NCI-H146 (cell line): ENCODE results near the gene DYNC1LI2.

Source experiments
- DNase-seq: peaks from one replicate; lab custom pipeline; 2025; lab: John Stamatoyannopoulos, UW

The DYNC1LI2 gene

GRCh38 chr16:66740010-66740409, 11.4 kb downstream of the DYNC1LI2 start:
- DNase-seq, result peak; percentile 1

DNA sequence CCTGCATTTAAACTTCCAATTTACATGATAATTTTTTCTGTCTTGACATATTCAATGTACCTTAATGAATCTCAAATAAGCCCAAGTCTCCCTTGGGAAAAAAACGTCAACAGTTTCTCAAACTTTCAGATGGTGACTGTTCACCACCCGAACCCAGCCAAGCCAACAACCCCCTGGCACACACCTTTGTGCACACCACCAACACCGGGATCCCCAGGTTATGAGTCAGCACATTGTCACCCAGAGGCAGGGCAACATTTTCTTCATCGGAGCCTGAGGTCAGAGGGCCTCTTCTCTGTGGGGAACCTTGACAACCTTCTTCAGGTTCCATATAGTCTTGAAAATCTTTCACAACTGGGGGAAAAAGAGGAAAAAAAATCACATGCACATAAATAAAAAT, 15.5 kb downstream of the DYNC1LI2 start:
- no peak for DNase-seq

DNA sequence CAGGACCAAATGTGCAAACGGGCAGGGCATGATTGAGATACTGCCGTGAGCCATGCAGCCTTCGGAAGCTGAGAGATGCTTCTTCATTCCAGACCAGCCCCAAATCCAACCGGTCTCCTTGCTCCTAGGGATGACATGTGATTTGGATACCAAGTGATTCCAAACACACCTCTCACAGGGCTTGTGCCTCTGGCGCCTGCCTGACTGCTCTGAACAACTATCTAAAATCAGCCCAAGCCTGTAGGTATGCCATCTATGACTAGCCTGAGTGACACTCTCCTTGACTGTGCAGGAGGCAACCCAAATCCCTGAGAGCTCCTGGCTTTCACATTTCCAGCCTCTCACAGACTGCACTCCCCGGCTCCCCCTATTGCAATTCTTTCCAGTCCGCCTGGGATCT, 20.3 kb downstream of the DYNC1LI2 start:
- no peak for DNase-seq

DNA sequence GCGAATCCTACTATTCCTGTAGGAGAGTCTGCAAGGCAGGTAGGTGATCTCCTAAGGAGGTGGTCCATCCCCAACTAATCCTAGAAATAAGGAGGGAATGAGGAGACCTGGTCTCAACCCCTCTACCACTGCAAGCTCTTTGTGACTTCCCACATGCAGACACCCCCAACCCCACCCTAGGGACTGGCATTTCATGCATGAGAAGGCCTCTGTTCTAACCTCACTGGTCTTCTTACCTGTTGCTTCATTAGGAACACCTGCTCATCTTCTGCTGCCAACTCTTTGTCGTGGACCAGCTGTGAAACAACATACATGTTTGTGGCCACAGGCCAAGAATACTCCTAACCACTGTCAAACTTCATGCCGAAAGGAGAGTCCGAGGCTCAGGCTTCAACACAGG, 22.6 kb downstream of the DYNC1LI2 start:
- no peak for DNase-seq

DNA sequence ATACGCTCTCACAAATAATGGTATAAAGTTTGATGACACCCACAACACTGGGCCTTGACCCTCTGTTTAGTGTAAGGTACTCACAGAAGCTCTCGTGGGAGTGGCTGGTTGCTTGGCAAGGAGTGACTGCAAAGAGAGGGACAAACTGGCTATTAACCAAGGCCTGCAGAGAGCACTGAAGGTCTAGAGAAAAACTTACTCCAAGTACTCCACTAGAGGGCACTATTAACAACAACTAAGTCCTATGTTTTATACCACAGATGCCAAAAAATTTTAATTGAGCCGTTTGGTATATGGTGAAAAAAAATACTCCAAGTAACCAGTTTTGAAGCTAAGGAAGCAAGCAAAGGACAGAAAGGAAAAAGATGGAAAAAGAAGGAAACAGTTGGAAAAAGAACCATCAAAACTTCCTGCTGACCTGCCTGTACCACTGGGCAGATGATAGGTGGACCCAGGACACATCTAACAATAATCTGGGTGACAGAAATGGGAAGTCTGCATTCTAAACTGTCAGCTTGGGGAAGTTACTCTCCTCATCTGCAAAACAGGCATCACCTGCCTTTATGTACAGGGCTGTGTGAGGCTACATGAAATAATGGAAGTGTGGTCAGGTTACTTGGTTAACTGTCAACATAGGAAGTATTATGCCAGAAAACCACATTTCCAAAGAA, 23.2 kb downstream of the DYNC1LI2 start:
- peak; percentile 49 for DNase-seq

- no peak for DNase-seq
Observed at GRCh38 chr16:66720766-66721165, 30.6 kb downstream of the DYNC1LI2 start.

- DNase-seq, result no peak
Observed at GRCh38 chr16:66719246-66719645, 32.2 kb downstream of the DYNC1LI2 start.

DNA sequence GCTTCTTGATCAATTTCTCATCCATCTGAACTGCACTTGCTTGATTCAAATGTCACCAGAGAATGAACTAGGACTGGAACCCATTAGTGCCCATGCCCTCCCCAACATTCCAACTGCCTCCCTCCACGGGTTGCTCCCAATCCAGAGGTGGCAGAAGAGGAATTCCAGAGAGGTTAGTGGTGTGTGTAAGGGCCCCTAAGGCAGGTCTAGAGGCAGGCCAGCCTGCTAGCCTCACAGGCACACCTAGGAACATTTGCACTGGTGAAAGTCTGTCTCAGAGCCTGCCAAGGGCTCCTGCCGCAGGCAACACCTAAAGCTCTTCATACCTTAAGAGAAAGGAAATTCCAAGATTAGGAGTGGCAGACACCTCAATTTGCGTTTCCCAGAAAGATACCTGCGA, 33.6 kb downstream of the DYNC1LI2 start:
- no peak for DNase-seq

DNA sequence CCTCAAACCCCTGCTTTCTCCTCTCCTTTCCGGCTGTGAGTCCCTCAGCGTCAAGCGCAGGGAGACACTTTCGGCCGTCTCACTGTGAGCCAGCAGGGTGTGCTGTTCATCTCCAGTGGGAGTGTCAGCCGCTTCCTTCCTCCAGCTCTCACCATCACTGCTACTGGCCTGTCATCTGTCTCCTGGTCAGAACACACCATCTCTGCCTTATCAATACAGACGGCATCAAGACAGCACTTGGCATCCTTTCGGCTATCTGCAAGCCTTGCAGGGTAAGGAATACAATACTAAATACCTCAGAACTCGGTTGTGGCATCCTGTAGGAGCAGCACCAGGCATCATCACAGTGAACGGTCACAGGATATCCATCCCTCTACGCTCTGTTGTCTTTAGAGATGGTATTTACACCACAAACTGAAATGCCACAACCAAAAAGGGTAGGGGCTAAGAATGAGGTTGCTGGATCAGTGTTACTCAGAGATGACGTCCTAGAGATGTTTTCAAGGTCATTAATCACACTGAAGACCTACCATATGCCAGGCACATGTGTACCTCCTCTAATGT, 34.2 kb downstream of the DYNC1LI2 start:
- no peak for DNase-seq

- DNase-seq, result peak; percentile 51
Observed at GRCh38 chr16:66714654-66715307, 36.6 kb downstream of the DYNC1LI2 start.

- no peak for DNase-seq
Observed at GRCh38 chr16:66714062-66714461, 37.3 kb downstream of the DYNC1LI2 start.

DNA sequence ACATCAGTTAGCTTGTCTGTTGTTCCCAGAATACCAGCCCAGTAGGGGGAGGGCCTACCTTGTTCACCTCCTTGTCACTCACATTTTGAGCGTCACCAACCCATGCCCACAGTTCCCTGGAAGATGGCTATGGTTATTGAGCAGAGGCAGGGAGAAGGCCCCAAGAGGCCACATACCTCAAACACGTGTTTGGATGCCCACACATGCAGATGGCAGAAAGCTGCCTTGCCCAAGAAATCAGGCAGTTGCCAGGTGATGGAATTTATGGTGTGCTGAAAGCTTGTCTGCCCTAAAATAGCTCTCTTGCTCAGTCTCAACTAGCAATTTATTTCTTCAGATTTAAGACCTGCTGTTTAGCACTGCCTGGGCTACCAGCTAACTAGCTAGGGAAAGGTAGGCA, 38.3 kb downstream of the DYNC1LI2 start:
- no peak for DNase-seq

DNA sequence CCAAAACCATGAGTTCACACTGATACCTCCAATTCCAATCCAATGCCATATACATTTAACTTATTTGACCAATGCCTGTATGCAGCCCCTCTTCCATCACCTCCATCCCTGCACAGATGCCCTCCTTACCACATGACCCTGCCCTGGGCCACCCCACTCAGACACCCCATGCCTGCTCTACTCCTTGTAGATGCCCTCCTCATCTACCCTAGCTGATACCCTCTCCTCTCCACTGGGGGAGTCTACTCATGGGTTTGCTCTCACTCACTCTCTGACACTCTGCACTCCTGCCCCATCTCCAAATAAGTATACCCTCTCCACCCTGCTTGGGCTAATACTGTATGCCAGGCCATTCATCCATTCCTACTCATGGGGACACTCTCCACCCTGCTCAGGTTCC, 38.9 kb downstream of the DYNC1LI2 start:
- no peak for DNase-seq

DNA sequence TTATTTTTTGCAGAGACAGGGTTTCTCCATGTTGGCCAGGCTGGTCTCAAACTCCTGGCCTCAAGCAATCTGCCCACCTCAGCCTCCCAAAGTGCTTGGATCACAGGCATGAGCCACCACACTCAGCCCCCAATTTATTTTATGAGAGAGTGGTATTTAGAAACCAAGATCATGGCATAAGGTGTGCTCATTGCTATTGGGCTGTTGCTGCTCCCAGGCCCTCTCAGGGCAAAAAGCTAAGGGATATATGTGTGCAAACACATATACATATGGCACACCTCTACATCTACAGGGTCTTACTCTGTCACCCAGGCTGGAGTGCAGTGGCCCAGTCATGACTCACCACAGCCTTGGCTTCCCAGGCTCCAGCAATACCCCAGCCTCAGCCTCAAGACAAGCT, 39.8 kb downstream of the DYNC1LI2 start:
- DNase-seq, result no peak

- no peak for DNase-seq
Observed at GRCh38 chr16:66706506-66706880, 44.9 kb downstream of the DYNC1LI2 start.

DNA sequence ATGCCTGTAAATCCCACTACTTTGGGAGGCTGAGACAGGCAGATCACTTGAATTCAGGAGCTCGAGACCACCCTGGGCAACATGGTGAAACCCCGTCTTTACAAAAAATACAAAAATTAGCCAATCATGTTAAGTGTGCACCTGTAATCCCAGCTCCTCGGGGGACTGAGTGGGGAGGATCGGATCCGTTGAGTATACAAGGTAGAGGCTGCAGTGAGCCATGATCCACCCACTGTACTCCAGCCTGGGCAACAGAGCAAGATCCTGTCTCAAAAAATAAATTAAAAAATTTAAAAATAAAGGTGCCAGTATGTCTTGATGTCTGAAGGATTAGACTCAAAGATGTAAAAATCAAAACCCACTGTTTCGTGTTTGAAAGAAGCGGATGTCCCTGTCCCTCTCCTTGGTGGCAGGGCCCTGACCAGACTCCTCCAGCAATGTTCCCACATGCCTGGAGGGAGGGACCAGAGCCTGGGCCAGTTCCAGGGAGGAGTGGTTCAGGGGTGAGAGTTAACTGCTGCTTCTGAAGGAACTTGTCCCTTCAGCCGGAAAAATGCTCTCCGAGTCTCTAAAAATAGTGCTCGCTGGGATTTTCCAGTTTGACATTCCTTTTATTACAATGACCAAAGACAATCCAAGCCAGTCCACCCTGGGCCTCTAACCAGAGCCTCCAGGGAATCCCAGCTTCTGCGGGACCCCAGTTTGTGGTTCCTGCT, 45.5 kb downstream of the DYNC1LI2 start:
- no peak for DNase-seq

DNA sequence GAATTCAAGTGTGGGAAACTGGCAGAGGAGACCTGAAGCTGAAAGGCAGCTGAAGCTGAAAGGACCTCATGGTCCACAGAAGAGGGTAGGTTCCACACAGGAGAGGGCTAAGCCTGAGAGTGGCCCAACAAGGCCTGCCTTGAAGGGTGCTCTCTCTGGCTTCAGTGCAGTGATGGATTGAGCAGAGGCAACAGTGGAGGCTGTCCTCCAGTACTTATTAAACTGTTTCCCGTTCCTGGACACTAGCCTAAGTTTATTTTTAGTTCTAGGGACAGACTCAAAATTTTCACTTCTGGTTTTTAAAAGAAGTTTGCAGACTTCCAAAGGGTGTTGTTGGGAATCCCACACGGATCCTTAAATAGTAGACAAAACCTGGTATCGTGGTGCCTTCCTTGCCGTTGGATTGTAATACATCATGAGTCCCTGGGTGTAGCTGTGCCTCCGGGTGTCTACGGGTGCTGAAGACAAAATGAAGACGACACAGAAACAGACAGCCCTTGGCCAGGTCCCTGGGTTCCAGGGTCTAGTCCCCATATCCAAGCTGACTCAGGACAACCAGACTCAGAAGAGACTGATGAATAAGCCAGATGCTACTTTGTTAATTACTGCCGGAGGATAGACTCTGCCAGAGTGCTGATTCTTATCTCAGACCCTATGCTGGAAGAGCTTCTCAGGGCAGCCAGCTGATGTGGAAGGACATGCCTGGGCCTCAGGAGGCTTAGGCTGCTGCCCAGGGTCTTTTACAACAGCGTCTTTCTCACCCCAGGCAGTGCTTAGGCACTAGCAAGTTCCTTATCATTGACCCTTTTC, 47.8 kb downstream of the DYNC1LI2 start:
- no peak for DNase-seq

DNA sequence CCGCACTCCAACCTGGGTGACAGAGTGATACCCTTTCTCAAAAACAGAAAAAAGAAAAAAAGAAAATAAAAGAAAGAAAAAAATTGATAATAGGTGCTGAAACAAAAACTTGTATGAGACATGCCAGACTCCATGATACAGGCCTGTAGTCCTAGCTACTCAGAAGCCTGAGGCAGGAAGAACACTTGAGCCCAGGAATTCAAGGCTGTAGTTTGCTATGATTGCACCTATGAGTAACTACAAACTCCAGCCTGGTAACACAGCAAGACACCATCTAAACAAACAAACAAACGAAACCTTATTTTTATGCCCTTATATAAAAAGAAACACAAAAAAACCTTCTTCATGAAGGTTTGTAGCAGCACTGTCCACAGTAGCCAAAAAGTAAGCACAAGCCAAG, 49.9 kb downstream of the DYNC1LI2 start:
- DNase-seq, result no peak

DNA sequence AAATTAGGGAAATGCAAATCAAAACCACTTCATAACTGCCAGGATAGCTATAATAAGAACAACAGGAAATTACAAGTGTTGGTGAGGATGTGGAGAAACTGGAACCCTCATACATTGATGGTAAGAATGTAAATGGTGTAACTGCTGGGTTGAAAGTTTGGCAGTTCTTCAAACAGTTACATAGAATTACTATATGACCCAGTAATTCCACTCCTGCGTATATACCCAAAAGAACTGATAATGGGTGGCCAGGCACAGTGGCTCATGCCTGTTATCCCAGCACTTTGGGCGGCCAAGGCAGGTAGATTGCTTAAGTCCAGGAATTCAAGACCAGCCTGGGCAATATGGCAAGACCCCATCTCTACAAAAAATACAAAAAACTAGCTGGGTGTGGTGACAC, 50.4 kb downstream of the DYNC1LI2 start:
- no peak for DNase-seq

DNA sequence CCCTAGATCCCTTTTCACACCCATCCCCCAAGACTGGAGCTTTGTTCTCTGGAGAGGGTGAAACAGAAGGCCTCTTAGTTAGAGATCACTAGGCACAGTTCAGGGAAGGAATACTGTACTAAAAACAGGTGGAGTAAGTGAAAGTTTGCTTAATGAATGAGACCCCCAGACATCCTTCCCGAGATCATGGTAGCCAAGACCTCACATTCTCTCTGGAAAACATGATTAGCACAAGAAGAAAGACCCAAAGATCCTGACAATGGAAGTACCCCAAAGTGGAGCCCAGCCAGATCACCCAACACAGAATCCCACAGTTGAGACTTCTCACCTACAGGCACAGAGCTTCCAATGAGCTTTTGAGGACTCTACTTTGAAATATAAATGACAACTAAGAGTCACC, 51.5 kb downstream of the DYNC1LI2 start:
- DNase-seq, result no peak

DNA sequence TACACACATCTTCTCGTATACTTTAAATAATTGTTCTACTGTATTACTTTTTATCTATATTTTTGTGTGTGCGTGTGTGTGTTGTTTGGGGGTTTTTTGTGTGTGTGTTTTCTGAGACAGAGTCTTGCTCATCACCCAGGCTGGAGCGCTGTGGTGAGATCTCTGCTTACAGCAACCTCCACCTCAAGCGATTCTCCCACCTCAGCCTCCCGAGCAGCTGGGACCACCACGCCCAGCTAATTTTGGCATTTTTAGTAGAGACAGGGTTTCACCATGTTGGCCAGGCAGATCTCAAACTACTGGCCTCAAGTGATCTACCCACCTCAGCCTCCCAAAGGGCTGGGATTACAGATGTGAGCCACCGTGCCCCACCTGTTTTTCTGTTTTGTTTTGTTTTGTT, 53.4 kb downstream of the DYNC1LI2 start:
- no peak for DNase-seq
